Esophagus muscularis mucosa (tissue), 4 donors: ENCODE results near the gene SMIM33.

Experiments used
- CTCF ChIP-seq, 3 experiments: fragments of 200-600 bp in 2 of 3; fragments of 450-650 bp in 1 of 3; sonication (generic) in 2 of 3; IDR thresholded peaks; one replicate each; pipeline ENCODE4 v1.5.1; 2017 to 2019; ENCODE audit warnings: antibody characterized with exemption in 3 of 3, mild to moderate bottlenecking in 2 of 3, moderate library complexity in 1 of 3
- EP300 ChIP-seq: sonication (generic); formaldehyde crosslinking; IDR thresholded peaks from one replicate; pipeline ENCODE4 v1.6.1; 2017; ENCODE audit warnings: antibody characterized with exemption
- POLR2A ChIP-seq: fragments of 450-650 bp; IDR thresholded peaks from one replicate; pipeline ENCODE4 v1.6.1; 2017; ENCODE audit warnings: antibody characterized with exemption, moderate library complexity, mild to moderate bottlenecking, low read depth
- POLR2AphosphoS5 ChIP-seq, 2 donors: sonication (generic); formaldehyde crosslinking; IDR thresholded peaks; one replicate each; pipeline ENCODE4 v1.6.1; 2017; ENCODE audit warnings: antibody characterized with exemption in 2 of 2

GRCh38 chr5:139501381-139501780 lies 30.6 kb downstream of the SMIM33 start:
- no peak for TF ChIP-seq CTCF (IDR thresholded peaks at IDR 0.05)
- TF ChIP-seq POLR2A: no peak
- TF ChIP-seq EP300: no peak
- no peak for TF ChIP-seq POLR2AphosphoS5 (IDR thresholded peaks at IDR 0.05)
